ENCODE data around the gene H2BK1. TPM values are rescaled to one million over a fixed set of nuclear protein-coding genes. Genes with fewer than 3 reads are reported as not detected.

The H2BK1 gene
- total and polyA plus RNA-seq, 2 of the 13 experiments (the other 11 are each of a cell fraction or from before 2014, with no cell fraction given): not detected

DNA sequence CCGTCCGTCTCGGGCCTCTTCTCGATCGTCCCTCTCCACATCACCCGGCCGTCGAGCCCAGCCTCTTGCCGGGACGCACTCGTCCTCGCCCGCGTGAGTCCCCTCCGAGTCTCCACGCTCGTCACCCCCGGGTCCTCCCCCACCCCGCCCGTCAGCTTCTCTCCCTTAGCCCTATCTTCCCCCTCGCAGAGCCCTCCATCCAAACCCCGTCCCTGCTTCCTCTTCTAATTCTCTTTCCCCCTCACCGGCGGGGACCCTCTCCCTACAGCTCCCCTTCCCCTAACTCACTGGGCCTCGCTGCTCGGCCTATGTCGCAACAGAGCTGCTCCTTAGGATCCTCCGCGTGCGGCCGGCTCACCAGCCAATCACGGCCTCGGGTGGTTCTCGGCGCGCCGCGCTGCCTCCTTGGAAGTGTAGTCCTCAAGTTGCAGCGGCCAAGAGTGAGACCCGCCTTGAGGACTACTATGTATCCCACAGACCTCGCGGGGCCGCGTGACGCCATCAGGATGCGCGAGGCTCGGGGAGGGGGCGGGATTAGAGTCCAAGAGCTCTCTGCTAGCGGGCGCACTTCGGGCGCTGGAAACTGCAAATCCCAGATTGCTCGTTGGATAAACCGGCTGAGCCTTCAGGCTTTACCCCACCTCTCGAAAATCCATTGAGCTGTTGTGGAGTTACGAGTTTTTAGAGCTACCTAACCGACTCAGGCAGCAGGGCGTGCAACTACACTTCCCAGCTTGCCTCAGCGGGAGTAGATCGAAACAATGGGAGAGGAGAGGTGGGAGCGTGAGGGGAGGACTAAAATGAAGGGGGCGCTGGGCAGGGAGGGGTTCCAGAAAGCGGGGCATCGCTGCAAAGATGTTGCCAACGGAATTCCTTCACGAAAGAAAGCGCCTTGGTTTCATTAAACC, 16.8 kb upstream of the H2BK1 start, which contains the start of gene ABCF2 (continued):
- no peak; the same call in 1 of the 2 replicates for TF ChIP-seq ZZZ3 (CRISPR knock-in tag; IDR thresholded peaks at IDR 0.05; ENCODE audit: borderline replicate concordance)
- no peak for TF ChIP-seq RBM22 (optimal IDR thresholded peaks at IDR 0.05; ENCODE audit: low read length)
- TF ChIP-seq, protein P1, sequence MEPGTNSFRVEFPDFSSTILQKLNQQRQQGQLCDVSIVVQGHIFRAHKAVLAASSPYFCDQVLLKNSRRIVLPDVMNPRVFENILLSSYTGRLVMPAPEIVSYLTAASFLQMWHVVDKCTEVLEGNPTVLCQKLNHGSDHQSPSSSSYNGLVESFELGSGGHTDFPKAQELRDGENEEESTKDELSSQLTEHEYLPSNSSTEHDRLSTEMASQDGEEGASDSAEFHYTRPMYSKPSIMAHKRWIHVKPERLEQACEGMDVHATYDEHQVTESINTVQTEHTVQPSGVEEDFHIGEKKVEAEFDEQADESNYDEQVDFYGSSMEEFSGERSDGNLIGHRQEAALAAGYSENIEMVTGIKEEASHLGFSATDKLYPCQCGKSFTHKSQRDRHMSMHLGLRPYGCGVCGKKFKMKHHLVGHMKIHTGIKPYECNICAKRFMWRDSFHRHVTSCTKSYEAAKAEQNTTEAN (CRISPR knock-in tag; conservative IDR thresholded peaks at IDR 0.05): no peak
- no peak for TF ChIP-seq ZHX1 (CRISPR knock-in tag; IDR thresholded peaks at IDR 0.05; ENCODE audit: low read depth)
- TF ChIP-seq THYN1 (CRISPR knock-in tag; IDR thresholded peaks at IDR 0.05; ENCODE audit: borderline replicate concordance, low read depth): no peak
- peak; percentile 38; the same call in 1 of the 2 replicates for TF ChIP-seq ATF2 (CRISPR knock-in tag; IDR thresholded peaks at IDR 0.05)
- TF ChIP-seq DNMT1 (CRISPR knock-in tag; IDR thresholded peaks at IDR 0.05): no peak
- TF ChIP-seq ZNF10 (CRISPR knock-in tag; IDR thresholded peaks at IDR 0.05; ENCODE audit: borderline replicate concordance, low read depth): no peak
- TF ChIP-seq EZH2 (conservative IDR thresholded peaks at IDR 0.05; ENCODE audit: low read depth, low read length): no peak
- TF ChIP-seq ZBTB8A (CRISPR knock-in tag; IDR thresholded peaks at IDR 0.05; ENCODE audit: borderline replicate concordance, low read depth): no peak
- TF ChIP-seq RARA (CRISPR knock-in tag; IDR thresholded peaks at IDR 0.05): no peak
- no peak for TF ChIP-seq KDM6A (CRISPR knock-in tag; IDR thresholded peaks at IDR 0.05; ENCODE audit: low read depth)
- TF ChIP-seq ZNF292 (CRISPR knock-in tag; IDR thresholded peaks at IDR 0.05; ENCODE audit: borderline replicate concordance, low read depth): no peak
- TF ChIP-seq ATM (IDR thresholded peaks at IDR 0.05; ENCODE audit: borderline replicate concordance): no peak
- no peak for TF ChIP-seq MAFK (conservative IDR thresholded peaks at IDR 0.05 in 1 of 2, IDR thresholded peaks at IDR 0.05 in 1 of 2; ENCODE audit: low read length in 2 of 2)
- TF ChIP-seq SOX5 (CRISPR knock-in tag; IDR thresholded peaks at IDR 0.05; ENCODE audit: borderline replicate concordance): peak; percentile 50; the same call in 1 of the 2 replicates
- TF ChIP-seq MIER2 (CRISPR knock-in tag; IDR thresholded peaks at IDR 0.05): no peak
- TF ChIP-seq MED1 (CRISPR knock-in tag; IDR thresholded peaks at IDR 0.05): peak; percentile 39
- 0 out of 2 replicates have a peak, but pooled peaks have one; percentile 30 for TF ChIP-seq GTF3A (CRISPR knock-in tag; conservative IDR thresholded peaks at IDR 0.05)
- TF ChIP-seq ZFP36L2 (CRISPR knock-in tag; IDR thresholded peaks at IDR 0.05): no peak
- no peak for TF ChIP-seq ZNF3 (CRISPR knock-in tag; IDR thresholded peaks at IDR 0.05)
- 0 out of 2 replicates have a peak, but pooled peaks have one; percentile 40 for TF ChIP-seq KMT2A (CRISPR knock-in tag; IDR thresholded peaks at IDR 0.05)
- TF ChIP-seq YY1 (IDR thresholded peaks at IDR 0.05; ENCODE audit: insufficient read depth, insufficient replicate concordance, low read depth, low read length): peak; percentile 25
- TF ChIP-seq, protein P2, sequence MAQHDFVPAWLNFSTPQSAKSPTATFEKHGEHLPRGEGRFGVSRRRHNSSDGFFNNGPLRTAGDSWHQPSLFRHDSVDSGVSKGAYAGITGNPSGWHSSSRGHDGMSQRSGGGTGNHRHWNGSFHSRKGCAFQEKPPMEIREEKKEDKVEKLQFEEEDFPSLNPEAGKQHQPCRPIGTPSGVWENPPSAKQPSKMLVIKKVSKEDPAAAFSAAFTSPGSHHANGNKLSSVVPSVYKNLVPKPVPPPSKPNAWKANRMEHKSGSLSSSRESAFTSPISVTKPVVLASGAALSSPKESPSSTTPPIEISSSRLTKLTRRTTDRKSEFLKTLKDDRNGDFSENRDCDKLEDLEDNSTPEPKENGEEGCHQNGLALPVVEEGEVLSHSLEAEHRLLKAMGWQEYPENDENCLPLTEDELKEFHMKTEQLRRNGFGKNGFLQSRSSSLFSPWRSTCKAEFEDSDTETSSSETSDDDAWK (CRISPR knock-in tag; IDR thresholded peaks at IDR 0.05): no peak
